GM18907 (cell line): ENCODE results near the gene MBTPS1.

Source experiments
- ATAC-seq: cut with Tn5 transposase; IDR thresholded peaks from one replicate; pipeline ENCODE4 v1.9.1; 2021; ENCODE audit warnings: mild to moderate bottlenecking, moderate library complexity; ENCODE audit not compliant: unreplicated experiment

Gene MBTPS1

GRCh38 chr16:84104231-84104630 lies 12.5 kb downstream of the MBTPS1 start:
- no peak for ATAC-seq

DNA sequence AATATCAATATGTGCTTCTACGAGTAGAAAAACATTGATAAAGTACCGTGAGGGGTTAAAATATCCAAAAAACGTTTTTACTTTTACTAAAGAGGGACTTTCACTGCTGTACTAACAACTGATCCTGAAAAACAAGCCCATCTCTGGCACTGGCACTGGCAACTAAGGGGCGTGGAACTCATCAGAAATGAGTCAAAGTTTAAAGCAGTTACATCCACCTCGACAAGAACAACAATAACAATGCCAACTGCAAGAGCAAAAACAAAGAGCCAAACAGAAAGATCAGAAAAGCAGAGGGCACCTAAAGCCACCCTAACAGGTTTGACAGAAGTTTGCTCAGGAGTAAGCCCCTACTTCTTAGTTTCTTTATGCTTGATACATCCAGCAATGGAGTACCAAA lies 13.1 kb downstream of the MBTPS1 start:
- ATAC-seq: no peak

DNA sequence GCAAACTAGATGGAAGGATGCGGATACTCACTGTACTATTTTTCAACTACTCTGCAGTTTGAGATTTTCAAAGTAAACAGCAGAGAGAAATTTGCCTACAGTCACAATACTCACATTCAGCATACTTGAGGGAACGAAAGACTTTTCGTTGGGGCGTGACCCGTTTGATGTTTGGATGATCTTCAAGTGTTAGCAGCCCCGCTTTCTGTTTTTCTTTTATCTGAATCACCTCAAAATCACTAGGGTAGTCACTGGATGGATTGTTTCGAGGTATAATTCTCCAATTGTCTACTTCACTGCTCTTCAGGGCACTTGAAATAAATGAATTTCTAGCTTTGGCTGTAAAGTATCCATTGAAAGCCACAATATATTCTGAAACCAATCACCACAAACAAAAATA lies 17.8 kb downstream of the MBTPS1 start:
- no peak for ATAC-seq

- ATAC-seq: no peak
Measured at GRCh38 chr16:84096447-84097005, 20.2 kb downstream of the MBTPS1 start.

GRCh38 chr16:84095466-84095865 lies 21.3 kb downstream of the MBTPS1 start:
- ATAC-seq: no peak

DNA sequence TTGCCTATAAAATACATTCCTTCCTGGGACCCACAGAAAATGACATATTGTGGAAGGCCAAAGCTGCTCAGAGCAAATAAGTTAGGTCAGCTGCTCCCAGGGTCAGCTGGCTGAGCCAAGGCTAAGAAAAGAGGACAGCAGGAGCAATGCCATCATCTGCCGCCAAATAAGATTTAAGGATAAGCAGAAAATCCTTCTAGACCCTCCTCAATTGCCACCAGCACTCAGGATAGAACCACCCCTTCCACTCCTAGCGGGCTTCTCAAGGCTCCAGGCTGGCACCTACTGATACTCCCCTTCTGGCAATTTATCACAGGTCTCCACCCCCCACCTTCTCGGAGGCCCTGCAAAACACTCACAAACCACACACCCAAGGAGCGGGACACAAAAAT lies 22.9 kb downstream of the MBTPS1 start:
- no peak for ATAC-seq

DNA sequence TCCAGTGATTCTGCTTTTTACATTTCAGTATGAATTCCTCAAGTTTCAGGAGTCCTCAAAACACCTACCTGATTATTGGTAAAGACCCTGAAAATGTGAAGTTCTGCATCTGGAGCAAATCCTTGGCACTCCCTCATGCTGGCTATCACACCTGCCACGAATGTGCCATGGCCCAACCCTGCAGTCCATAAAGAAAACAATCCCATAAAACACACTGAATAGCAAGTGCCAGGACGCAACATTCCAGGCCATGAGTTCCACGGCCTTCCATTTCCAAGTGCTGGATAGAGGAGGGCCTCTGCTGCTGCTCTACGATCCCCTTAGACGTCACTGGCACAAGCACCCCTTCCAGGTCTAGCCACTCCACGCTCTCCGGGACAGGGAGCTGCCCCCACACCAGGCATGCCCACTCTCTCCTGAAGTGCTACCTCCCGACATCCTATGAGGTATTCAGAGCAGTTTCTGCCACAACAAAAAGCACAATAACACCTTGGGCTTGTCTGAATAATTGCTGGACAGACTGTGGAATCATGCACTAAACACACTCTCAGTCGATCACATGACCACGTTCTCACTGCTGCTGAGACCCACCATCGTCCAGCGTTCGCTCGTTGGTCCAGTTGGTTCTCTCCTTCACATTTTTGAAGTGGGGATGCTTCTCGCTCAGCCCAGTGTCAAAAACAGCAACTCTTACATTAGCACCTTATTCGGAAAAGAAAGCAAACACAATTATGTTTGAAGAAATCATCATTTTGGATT lies 23.4 kb downstream of the MBTPS1 start:
- ATAC-seq: no peak

- no peak for ATAC-seq
Measured at GRCh38 chr16:84091460-84091859, 25.3 kb downstream of the MBTPS1 start.

DNA sequence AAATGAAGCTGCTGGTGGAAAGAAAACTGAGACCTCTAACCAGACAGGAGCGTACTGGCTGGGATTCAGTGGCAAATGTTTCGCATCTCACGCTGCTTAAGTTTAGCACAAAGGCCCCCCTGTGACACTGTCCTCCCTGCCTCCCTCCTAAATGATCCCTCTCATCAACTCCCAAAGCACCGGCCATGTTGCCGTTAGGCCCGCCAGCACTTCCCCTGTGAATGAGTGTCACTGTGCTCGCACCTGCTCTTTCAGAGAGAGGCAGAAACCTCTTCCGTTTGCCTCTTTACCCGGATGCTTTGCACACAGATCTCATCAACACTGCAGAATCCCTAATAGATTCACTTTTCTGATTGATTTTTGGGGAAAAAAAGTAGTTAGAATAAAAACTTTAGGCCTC lies 26.5 kb downstream of the MBTPS1 start:
- ATAC-seq: no peak

- peak; percentile 85 for ATAC-seq
Measured at GRCh38 chr16:84088695-84089395, 27.9 kb downstream of the MBTPS1 start.

DNA sequence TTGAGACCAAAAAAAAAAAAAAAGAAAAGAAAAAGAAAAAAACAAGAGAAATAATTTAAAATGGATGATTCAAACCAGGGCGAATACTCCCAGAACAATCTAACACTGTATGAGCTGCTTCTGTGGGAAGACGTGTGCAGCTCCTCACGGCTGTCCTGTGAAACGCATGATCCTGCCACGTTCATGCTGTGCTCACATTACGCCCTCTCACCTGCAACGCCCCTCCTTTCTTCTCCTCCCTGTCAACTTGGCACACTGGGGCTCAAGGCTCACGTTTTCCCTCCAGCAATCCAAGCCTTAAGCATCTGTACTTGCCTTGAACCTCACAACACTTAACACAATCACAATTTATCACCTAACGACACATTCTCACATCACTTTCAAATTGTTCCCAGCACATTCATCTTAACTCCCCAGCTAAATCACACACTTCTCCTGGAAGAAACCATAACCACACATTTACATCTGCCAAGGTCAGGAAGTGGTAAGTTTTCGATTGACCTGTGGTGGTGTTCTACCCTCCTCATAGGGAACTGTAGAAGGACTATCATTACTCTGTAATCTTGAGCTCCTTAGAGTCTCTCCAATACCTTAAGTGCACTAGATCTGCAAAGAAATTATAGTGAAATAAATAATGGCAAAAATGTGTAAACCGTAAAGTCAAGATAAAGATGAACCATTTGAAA lies 29.1 kb downstream of the MBTPS1 start:
- ATAC-seq: no peak

GRCh38 chr16:84087001-84087400 lies 29.7 kb downstream of the MBTPS1 start:
- no peak for ATAC-seq

DNA sequence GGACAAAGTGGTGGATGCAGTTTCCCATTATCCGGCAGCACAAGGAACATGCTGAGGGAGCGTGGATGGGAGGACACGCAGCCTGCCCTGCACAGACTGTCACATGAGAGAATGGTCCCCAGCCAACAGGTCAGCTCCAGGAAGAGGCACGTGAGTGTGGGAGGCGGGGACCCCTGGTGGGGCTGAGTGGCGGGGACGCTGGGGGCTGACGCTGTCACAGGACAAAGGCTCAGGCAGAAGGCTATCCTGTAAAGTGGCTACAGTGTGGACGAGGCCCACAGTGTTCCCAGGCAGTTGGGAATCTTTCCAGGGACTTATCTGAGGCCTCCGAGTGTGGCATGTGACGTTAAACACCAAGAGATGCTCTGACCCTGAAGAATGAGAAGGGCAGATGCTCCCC lies 30.4 kb downstream of the MBTPS1 start:
- no peak for ATAC-seq

GRCh38 chr16:84085773-84086172 lies 31.0 kb downstream of the MBTPS1 start:
- no peak for ATAC-seq

DNA sequence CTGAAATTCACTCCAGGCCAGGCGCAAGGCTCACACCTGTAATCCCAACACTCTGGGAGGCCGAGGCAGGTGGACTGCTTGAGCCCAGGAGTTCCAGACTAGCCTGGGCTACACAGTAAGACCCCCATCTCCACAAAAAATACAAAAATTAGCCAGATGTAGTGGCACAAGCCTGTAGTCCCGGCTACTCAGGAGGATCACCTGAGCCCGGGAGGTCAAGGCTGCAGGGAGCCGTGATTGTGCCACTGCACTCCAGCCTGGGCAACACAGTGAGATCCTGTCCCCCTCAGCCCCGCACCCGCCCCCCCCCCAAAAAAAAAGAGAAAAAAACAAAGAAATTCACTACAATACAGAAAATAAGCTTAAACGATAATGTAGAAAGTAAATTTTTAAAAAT lies 31.5 kb downstream of the MBTPS1 start:
- no peak for ATAC-seq

- no peak for ATAC-seq
Measured at GRCh38 chr16:84084570-84085270, 32.0 kb downstream of the MBTPS1 start.

DNA sequence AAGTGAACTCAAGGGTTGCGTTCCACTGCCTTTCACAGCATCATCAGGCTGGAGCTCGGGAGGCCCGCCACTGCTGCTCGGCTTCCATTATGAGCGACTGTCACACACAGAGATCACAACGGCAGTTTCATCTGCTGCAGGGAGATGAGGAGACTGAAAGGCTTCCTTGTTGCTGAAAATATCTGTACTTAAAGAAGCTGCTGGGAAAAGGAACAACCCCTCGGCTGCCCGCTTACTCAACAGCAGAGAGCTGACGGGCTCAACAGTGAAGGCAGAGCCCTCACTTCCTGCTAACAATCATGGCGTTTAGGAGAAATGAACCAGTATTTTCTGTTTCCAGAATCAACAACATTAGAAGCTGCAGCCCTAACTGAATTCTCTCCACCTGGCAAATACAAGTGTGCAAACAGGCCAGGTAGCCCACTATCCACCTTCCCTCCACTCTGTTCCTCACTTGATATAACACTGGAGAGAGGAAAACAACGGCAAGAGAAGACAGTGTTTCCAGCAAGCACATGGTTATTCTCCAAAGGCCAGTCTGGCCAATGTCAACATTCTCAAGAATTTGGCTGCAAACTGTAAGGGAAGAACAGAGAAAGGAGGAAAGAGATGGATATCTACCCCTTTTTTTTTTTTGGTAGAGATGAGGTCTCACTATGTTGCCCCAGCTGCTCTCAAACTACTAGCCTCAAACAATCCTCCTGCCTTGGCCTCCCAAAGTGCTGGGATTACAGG lies 33.7 kb downstream of the MBTPS1 start:
- no peak for ATAC-seq

GRCh38 chr16:84082110-84082509 lies 34.6 kb downstream of the MBTPS1 start:
- no peak for ATAC-seq

- ATAC-seq: no peak
Measured at GRCh38 chr16:84081446-84081989, 35.2 kb downstream of the MBTPS1 start.

DNA sequence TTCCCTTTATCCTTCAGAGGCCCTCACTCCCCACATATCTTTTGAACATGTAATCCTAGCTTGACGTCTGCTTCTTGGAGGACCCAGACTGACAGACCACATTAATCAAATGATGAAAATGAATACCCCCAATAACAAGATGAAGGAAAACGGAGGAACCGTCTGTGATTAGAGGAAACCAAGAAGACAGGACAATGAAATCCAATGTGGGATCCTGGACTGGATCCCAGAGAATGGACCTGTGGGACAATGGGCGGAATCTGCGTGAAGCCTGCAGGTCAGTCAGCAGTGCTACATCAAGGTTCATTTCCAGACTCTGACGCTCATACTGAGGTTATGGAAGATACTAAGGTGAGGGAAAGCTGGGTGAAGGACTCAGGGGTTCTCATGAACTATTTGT lies 35.9 kb downstream of the MBTPS1 start:
- no peak for ATAC-seq
